ENCODE results near the gene CTCF. TPM values are rescaled to one million over a fixed set of nuclear protein-coding genes. Genes with fewer than 3 reads are reported as not detected.

Gene CTCF
- total RNA-seq, 1 donor from 2014 or later: 62.5 TPM

DNA sequence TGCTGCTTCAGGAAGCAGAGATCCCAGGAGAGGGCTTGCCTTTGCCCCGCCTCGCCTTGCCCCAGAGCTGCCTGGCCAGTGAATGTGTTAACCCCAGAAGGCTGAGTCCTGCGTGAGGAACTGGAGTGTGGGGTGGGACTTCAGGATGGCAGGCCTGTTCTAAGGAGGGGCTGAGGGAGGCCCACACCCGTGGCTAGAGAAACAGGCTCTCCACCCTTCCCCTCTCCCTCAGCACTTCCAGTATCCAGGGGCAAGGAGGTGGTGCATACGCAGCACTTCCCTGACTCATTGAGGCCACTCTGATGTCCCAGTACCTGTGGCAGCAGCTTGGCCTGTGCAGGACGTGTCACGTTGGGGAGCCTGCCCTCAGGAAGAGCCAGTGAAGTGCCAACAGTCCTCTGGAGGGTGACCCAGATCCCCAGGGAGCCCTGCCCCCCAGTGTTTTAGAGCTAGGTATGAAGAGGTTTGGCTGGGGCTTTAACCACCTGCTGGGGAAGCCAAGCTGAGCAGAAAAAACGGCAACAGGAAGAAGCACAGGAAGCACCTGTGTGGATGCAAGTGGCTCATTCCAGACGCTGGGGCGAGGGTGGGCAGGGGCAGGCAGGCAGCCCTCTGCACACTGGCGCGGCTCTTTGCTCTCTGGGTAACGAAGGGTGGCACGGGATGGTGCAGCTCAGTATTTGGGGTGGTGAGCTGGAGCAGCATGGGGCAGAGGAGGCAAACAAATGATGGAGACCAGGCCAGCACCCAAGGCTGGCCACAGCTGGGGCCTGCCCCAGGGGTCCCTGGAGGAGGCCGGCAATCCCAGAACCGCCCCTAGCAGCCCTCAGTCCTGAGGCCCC lies 14.7 kb upstream of the CTCF start:
- peaks cover 6% of the 10 kb centered on the region for H3K36me3 Mint-ChIP-seq (ENCODE audit: low read depth)
- DNase-seq: peak; percentile 76
- intact Hi-C loops (cut with micrococcal nuclease): loop anchor here (1.0 kb wide), 3 partner anchors 15 to 121 kb away; partner anchors contain the start of gene CTCF
- no peaks in the 10 kb centered on the region for H3K27me3 Mint-ChIP-seq
- H3K4me1 Mint-ChIP-seq: peaks cover 33% of the 10 kb centered on the region
- no peaks in the 10 kb centered on the region for H3K9me3 Mint-ChIP-seq
- peak overlapping the region; percentile 58 for H3K4me3 Mint-ChIP-seq
- H3K27ac Mint-ChIP-seq: peak overlapping the region; percentile 89

DNA sequence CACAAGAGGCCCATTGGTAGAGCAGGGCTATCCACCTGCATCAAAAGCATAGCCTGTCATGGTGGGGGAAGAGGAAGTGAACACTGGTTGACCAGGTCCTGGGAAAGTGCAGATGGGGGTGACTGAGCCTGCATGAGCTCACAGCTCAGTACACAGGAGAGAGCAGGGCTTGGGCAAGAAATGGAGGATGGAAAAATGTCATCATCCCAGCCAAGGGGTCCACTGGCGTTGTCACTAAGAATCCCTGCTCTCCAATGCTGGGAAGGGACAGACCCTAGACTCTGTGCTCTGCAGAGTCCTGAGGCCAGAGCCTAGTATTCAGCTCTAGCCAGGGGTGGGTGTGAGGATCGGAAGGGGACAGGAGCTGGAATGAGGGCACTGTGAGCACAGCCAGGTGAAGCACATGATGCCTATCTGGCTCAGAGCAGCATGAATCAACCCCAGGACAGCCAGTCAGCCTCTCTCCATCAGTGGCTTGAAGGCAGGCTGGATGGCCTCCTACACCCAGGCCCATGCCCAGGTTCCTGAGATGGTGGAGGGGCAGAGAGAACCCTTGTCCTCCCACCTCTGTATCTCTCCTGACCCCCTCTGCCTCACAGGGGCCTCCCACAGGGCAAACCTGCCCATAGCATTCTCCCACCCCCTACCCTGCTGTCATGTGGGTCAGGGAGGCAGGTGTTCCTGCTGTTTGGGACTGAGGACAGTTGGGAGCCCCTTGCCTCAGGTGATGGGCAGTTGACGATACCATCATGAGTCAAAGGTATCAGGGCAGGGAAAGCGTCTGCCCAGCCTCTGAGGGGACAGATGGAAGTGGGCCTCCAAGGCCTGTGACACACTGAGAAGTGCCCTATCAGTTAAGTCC lies 13.8 kb upstream of the CTCF start:
- H3K27ac Mint-ChIP-seq: peak overlapping the region; percentile 89
- peaks cover 4% of the 10 kb centered on the region for H3K36me3 Mint-ChIP-seq (ENCODE audit: low read depth)
- H3K4me1 Mint-ChIP-seq: peaks cover 34% of the 10 kb centered on the region
- intact Hi-C loops (cut with micrococcal nuclease): no loop called here
- no peaks in the 10 kb centered on the region for H3K9me3 Mint-ChIP-seq
- H3K4me3 Mint-ChIP-seq: peak overlapping the region; percentile 58
- no peak for DNase-seq
- no peaks in the 10 kb centered on the region for H3K27me3 Mint-ChIP-seq

DNA sequence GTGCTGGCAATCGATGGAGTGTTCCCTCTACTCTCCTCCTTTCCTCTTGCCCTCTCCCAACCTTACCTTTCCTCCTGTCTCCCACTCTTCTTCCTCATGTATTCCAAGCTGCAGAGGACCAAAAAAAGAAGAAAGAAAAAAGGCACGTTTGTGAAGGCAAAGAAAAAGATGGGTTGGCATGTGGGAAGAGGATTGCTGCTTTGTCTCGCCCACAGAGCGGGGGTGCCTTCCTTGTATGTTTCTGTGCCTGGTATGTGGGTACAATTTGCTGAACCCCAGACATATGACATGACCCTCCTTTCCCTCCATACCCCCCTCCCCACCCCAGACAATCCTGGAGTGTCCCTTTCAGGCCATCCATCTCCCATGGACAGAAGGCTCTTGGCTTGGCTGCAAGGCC lies 13.1 kb upstream of the CTCF start:
- H3K4me1 Mint-ChIP-seq: peaks cover 32% of the 10 kb centered on the region
- no peaks in the 10 kb centered on the region for H3K27me3 Mint-ChIP-seq
- H3K27ac Mint-ChIP-seq: peak overlapping the region; percentile 49
- DNase-seq: no peak
- intact Hi-C loops (cut with micrococcal nuclease): no loop called here
- H3K36me3 Mint-ChIP-seq (ENCODE audit: low read depth): peaks cover 2% of the 10 kb centered on the region
- no peaks in the 10 kb centered on the region for H3K9me3 Mint-ChIP-seq
- no peak overlapping the region for H3K4me3 Mint-ChIP-seq

GRCh38 chr16:67549936-67550335 lies 12.4 kb upstream of the CTCF start:
- Mint-ChIP-seq H3K27me3 (no peaks in the 10 kb centered on the region), H3K36me3 (ENCODE audit: low read depth) (peaks cover 2% of the 10 kb centered on the region), H3K9me3 (no peaks in the 10 kb centered on the region), H3K4me1 (peaks cover 35% of the 10 kb centered on the region), H3K27ac (no peak overlapping the region), H3K4me3 (no peak overlapping the region)
- intact Hi-C loops (cut with micrococcal nuclease): no loop called here
- no peak for DNase-seq

DNA sequence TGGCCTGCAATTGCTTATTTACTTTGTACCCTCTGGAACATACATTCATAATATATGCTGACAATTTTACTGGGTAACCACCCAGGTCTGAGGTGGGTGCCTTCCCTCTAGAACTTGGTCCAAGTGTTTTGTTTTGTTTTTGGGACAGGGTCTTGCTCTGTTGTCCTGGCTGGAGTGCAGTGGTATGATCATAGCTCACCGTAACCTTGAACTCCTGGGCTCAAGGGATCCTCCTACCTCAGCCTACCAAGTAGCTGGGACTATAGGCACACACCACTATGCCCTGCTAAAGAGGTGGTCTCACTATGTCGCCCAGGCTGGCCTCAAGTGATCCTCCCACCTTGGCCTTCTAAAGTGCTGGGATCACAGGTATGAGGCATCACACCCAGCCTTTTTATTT lies 11.2 kb upstream of the CTCF start:
- Mint-ChIP-seq H3K4me3 (no peak overlapping the region), H3K4me1 (peaks cover 44% of the 10 kb centered on the region), H3K9me3 (no peaks in the 10 kb centered on the region), H3K36me3 (ENCODE audit: low read depth) (peaks cover 2% of the 10 kb centered on the region), H3K27me3 (no peaks in the 10 kb centered on the region), H3K27ac (no peak overlapping the region)
- DNase-seq: no peak
- intact Hi-C loops (cut with micrococcal nuclease): no loop called here

DNA sequence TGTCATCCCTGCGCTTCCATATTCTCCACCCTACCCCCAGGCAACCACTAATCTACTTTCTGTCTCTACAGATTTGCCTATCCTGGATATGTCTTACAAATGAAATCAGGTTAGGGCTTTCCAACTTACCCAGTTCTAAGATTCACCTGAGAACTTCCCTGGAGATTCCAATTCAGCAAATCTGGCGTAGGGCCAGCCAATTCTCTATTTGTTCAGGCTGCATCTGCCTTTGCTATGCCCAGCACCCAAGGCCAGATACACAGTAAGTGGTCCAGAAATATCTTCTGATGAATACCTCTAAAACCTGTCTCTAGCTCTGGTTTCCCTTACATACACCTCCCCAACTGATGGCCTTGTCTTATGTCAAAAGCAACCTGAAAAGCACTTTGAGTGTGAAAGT lies 10.4 kb upstream of the CTCF start:
- H3K4me1 Mint-ChIP-seq: peaks cover 46% of the 10 kb centered on the region
- H3K27ac Mint-ChIP-seq: no peak overlapping the region
- H3K36me3 Mint-ChIP-seq (ENCODE audit: low read depth): peaks cover 2% of the 10 kb centered on the region
- H3K4me3 Mint-ChIP-seq: no peak overlapping the region
- DNase-seq: no peak
- intact Hi-C loops (cut with micrococcal nuclease): no loop called here
- no peaks in the 10 kb centered on the region for H3K27me3 Mint-ChIP-seq
- no peaks in the 10 kb centered on the region for H3K9me3 Mint-ChIP-seq

- Mint-ChIP-seq H3K4me3 (no peak overlapping the region), H3K9me3 (no peaks in the 10 kb centered on the region), H3K27me3 (no peaks in the 10 kb centered on the region), H3K27ac (peak overlapping the region; percentile 8), H3K36me3 (ENCODE audit: low read depth) (peaks cover 2% of the 10 kb centered on the region), H3K4me1 (peaks cover 44% of the 10 kb centered on the region)
- no peak for DNase-seq
- intact Hi-C loops (cut with micrococcal nuclease): no loop called here
These were observed 9.8 kb upstream of the CTCF start for GRCh38 chr16:67552476-67552875.

DNA sequence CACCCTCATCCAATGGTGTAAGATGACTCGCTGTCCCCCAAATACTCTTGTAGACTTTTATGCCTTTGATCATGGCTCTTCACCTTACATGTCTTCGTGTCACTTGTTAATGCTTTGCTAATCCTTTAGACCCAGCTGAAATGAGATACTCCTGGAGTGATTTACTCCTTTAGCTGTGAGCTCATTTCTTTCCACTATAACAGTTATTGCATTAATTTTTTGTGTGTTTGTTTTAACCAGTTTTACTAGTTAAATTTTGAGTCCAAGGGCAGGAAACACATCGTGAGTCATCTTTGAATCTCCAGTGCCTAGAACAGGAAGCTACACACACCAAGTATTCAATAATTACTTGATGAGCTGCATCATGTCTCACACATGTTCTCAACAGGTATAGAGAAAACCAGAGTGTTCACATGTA lies 6.5 kb upstream of the CTCF start:
- peak; percentile 77 for DNase-seq
- intact Hi-C loops (cut with micrococcal nuclease): no loop called here
- H3K4me3 Mint-ChIP-seq: peak overlapping the region; percentile 76
- H3K36me3 Mint-ChIP-seq (ENCODE audit: low read depth): peaks cover 5% of the 10 kb centered on the region
- peaks cover 40% of the 10 kb centered on the region for H3K4me1 Mint-ChIP-seq
- H3K27ac Mint-ChIP-seq: peak overlapping the region; percentile 96
- no peaks in the 10 kb centered on the region for H3K9me3 Mint-ChIP-seq
- no peaks in the 10 kb centered on the region for H3K27me3 Mint-ChIP-seq

DNA sequence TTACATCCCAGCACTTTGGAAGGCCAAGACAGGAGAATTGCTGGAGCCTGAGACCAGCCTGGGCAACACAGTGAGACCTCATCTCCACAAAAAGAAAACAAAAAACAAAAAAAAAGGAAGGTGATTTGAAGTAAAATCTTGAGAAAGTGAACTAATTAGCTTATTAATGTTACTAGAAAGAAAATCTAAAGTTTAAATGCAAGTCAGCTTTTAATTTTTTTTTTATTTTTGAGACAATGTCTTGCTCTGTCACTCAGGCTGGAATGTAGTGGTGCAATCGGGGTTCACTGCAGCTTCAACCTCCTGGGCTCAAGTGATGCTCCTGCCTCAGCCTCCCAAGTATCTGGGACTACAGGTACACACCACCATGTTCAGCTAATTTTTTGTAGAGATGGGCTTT lies 3.5 kb upstream of the CTCF start:
- no peak overlapping the region for H3K4me3 Mint-ChIP-seq
- no peak overlapping the region for H3K27ac Mint-ChIP-seq
- peaks cover 41% of the 10 kb centered on the region for H3K4me1 Mint-ChIP-seq
- no peaks in the 10 kb centered on the region for H3K9me3 Mint-ChIP-seq
- DNase-seq: no peak
- H3K36me3 Mint-ChIP-seq (ENCODE audit: low read depth): peaks cover 5% of the 10 kb centered on the region
- intact Hi-C loops (cut with micrococcal nuclease): no loop called here
- H3K27me3 Mint-ChIP-seq: no peaks in the 10 kb centered on the region

DNA sequence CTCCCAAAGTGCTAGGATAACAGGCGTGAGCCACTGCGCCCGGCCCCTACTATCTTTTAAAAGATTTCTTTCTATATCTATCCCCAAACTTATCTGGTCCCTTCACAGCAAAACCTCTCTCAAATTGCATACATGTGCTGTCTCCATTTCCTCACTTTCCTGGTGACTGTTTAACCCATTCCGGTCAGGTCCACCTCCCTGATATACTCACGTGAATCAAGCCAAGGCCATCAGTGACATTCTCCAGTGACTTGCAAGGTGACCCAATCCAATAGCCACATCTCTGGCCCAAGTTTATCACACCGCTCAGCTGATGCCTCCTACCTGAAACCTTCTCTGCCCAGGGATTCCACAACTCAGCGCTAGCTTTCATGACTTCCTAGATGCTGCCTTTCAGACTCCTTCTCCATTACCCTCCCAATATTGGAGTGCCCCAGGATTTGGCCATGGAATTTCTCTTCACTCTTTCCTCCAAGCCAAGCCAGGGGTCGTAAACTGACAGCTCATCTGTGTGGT lies 1.4 kb upstream of the CTCF start:
- H3K4me1 Mint-ChIP-seq: peaks cover 38% of the 10 kb centered on the region

DNA sequence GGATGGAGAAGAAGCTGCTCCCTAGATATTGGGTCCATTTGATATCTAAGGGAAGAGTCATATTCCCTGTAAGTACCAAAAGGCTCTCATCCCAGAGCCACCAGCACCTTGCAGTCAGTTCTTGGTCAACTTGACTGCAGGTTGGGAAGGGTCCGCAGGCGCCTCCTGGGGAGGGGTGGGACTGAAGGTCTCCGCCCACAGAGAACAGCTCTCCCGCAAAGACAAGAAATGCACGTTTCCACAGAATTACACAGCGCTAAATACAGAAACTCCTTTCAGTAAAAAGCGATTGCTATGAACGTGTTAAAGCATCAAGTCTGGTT lies 864 bp upstream of the CTCF start:
- no peaks in the 10 kb centered on the region for H3K27me3 Mint-ChIP-seq
- H3K4me3 Mint-ChIP-seq: peak overlapping the region; percentile 89
- intact Hi-C loops (cut with micrococcal nuclease): loop anchor here (5.0 kb wide), 1 partner anchor 46 kb away; no protein-coding TSS in a partner anchor

More for the DNA sequence above, 1.4 kb upstream of the CTCF start:
- Mint-ChIP-seq H3K27me3 (no peaks in the 10 kb centered on the region), H3K27ac (peak overlapping the region; percentile 93), H3K36me3 (ENCODE audit: low read depth) (peaks cover 5% of the 10 kb centered on the region), H3K4me3 (peak overlapping the region; percentile 89), H3K9me3 (no peaks in the 10 kb centered on the region)
- intact Hi-C loops (cut with micrococcal nuclease): loop anchor here (5.0 kb wide), 1 partner anchor 46 kb away; no protein-coding TSS in a partner anchor
- peak; percentile 61 for DNase-seq

GRCh38 chr16:67561824-67562525 lies 351 bp upstream of the CTCF start:
- H3K36me3 Mint-ChIP-seq (ENCODE audit: low read depth): peaks cover 5% of the 10 kb centered on the region
- no peaks in the 10 kb centered on the region for H3K27me3 Mint-ChIP-seq
- DNase-seq: peak; percentile 99
- no peaks in the 10 kb centered on the region for H3K9me3 Mint-ChIP-seq
- peak overlapping the region; percentile 89 for H3K4me3 Mint-ChIP-seq
- intact Hi-C loops (cut with micrococcal nuclease): loop anchor here (1.0 to 5.0 kb wide), 11 partner anchors 15 to 374 kb away; partner anchors contain the start of genes ACD, ATP6V0D1, FHOD1 and GFOD2
- H3K27ac Mint-ChIP-seq: peak overlapping the region; percentile 93
- H3K4me1 Mint-ChIP-seq: peaks cover 30% of the 10 kb centered on the region

More for the DNA sequence above, 864 bp upstream of the CTCF start:
- Mint-ChIP-seq H3K4me1 (peaks cover 32% of the 10 kb centered on the region), H3K9me3 (no peaks in the 10 kb centered on the region), H3K27ac (peak overlapping the region; percentile 93), H3K36me3 (ENCODE audit: low read depth) (peaks cover 5% of the 10 kb centered on the region)
- no peak for DNase-seq

All from activated CD4-positive, alpha-beta T cell treated with anti-CD3 and anti-CD28 coated beads, Interleukin-2, amount 10 ng/mL, durations not matched to agents 24 days and 14 days (primary cell).